SK-N-SH (cell line): ENCODE data around the gene PDE4DIP. TPM values are rescaled to one million over a fixed set of nuclear protein-coding genes. Genes with fewer than 3 reads are reported as not detected.
A peak's percentile ranks its signal among the peaks of the same experiment; 100 is the strongest.
"Not testable (repeated sequence)": the region's sequence is repeated elsewhere in the genome, so short reads cannot be mapped to it uniquely, and the experiment has no call there.

Experiments
- CTCF ChIA-PET: fragments of 300-600, 350-600 bp; formaldehyde crosslinking; extraction: SDS; loops from one replicate; lab custom pipeline; 2021; lab: Yijun Ruan, JAX
- POLR2A ChIA-PET: fragments of 350-600 bp; sonication (Branson Sonifier 250); formaldehyde crosslinking; extraction: SDS; loops from one replicate; lab custom pipeline; 2020; ENCODE audit warnings: antibody characterized with exemption, inconsistent platforms; lab: Yijun Ruan, JAX
- DNase-seq: peaks from one replicate; pipeline ENCODE4 v3.0.0; 2012
- H2AFZ ChIP-seq: fragments of 200-600 bp; sonication (generic); 2 replicates; pipeline ENCODE4 v1.8.1; 2016; ENCODE audit warnings: antibody characterized with exemption, mild to moderate bottlenecking, low read depth
- H3F3A ChIP-seq: fragments of 200-600 bp; sonication (generic); replicated peaks from 2 replicates; pipeline ENCODE3; 2016; ENCODE audit warnings: antibody characterized with exemption, mild to moderate bottlenecking; ENCODE audit not compliant: insufficient read depth
- H3K27ac ChIP-seq, 2 experiments: fragments of 200-500 bp in 1 of 2; fragments of 200-600 bp in 1 of 2; sonication (Bioruptor generic) in 1 of 2; sonication (generic), shearing (Covaris generic) in 1 of 2; 2 replicates each; pipeline versions ENCODE4 v1.5.1 to v1.6.1; 2014 to 2016; ENCODE audit warnings: low read depth in 2 of 2, inconsistent platforms in 1 of 2, low read length in 1 of 2, mild to moderate bottlenecking in 1 of 2, mixed read lengths in 1 of 2
- H3K27me3 ChIP-seq: fragments of 200-600 bp; sonication (generic), shearing (Covaris generic); 2 replicates; pipeline ENCODE4 v1.6.1; 2016; ENCODE audit warnings: mixed run types; ENCODE audit not compliant: insufficient read depth
- H3K36me3 ChIP-seq, 2 experiments: fragments of 200-500 bp in 1 of 2; fragments of 200-600 bp in 1 of 2; sonication (Bioruptor generic) in 1 of 2; sonication (generic) in 1 of 2; replicated peaks in 1 of 2; 2 replicates each; pipeline versions ENCODE3 to v1.5.1; 2014 to 2016; ENCODE audit warnings: low read length in 1 of 2, mild to moderate bottlenecking in 1 of 2; ENCODE audit not compliant: insufficient read depth in 2 of 2, control insufficient read depth in 1 of 2
- H3K4me1 ChIP-seq, 2 experiments: fragments of 200-500 bp in 1 of 2; fragments of 200-600 bp in 1 of 2; sonication (Bioruptor generic) in 1 of 2; sonication (generic), shearing (Covaris generic) in 1 of 2; 2 replicates each; pipeline versions ENCODE4 v1.5.1 to v1.6.1; 2014 to 2016; ENCODE audit warnings: low read depth in 1 of 2, low read length in 1 of 2, mixed run types in 1 of 2; ENCODE audit not compliant: insufficient read depth in 2 of 2, control insufficient read depth in 1 of 2
- H3K4me2 ChIP-seq: fragments of 200-600 bp; sonication (generic), shearing (Covaris generic); 2 replicates; pipeline ENCODE4 v1.6.1; 2017; ENCODE audit warnings: mixed run types
- H3K4me3 ChIP-seq, 2 experiments: fragments of 200-500 bp in 1 of 2; fragments of 200-600 bp in 1 of 2; sonication (Bioruptor generic) in 1 of 2; sonication (generic), shearing (Covaris generic) in 1 of 2; 2 replicates each; pipeline versions ENCODE4 v1.5.1 to v1.8.1; 2014 to 2016; ENCODE audit warnings: low read depth in 2 of 2, inconsistent platforms in 1 of 2, low read length in 1 of 2, mild to moderate bottlenecking in 1 of 2, mixed read lengths in 1 of 2, moderate library complexity in 1 of 2
- H3K79me2 ChIP-seq: fragments of 200-600 bp; sonication (generic); 2 replicates; pipeline ENCODE4 v1.8.1; 2017; ENCODE audit warnings: mild to moderate bottlenecking; ENCODE audit not compliant: insufficient read depth
- H3K9ac ChIP-seq: fragments of 200-600 bp; sonication (generic); 2 replicates; pipeline ENCODE4 v1.6.1; 2017; ENCODE audit warnings: mixed run types
- H3K9me2 ChIP-seq: fragments of 200-600 bp; sonication (generic); 2 replicates; pipeline ENCODE4 v1.6.1; 2017; ENCODE audit warnings: mixed run types
- H3K9me3 ChIP-seq: fragments of 200-600 bp; sonication (generic); 2 replicates; pipeline ENCODE4 v1.6.1; 2017; ENCODE audit warnings: mixed run types, mild to moderate bottlenecking, moderate library complexity
- H4K20me1 ChIP-seq: fragments of 200-600 bp; sonication (generic); 2 replicates; pipeline ENCODE4 v1.6.1; 2017; ENCODE audit warnings: mild to moderate bottlenecking, mixed run types; ENCODE audit not compliant: insufficient read depth
- WGBS: methylation state at CpG from one replicate; pipeline ENCODE4 v1.1.6; 2017; ENCODE audit warnings: low lambda C conversion rate; 5-methylcytosine and 5-hydroxymethylcytosine counted together
- polyA plus RNA-seq, 3 experiments: library from polyadenylated mRNA; depleted of rRNA; stranded (reverse); fragments of >200 nt; gene quantifications; 2 replicates each; pipeline ENCODE4 v1.2.3, GENCODE V29; 2012

The PDE4DIP gene
- polyA plus RNA-seq, 1 of the 3 experiments (the other 2 are of a cell fraction), result 28.7 TPM

DNA sequence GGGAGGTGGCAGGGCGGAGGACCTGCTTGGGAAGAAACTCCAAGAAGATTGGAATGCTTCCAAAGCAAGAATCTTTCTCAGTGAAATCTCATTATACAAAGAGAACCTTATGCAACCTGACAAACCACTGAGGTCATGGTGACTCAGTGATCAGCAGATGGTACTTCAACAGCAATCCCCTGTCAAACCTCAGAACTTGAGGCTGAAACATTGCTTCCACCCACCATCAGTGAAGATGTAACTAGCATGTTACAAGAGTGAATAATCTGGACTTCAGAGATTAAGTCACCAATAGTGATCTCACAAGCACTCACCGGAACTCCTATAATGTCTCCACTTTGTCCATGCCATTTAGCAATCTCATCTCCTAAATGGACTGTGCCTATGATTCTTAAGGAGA, 148.1 kb downstream of the PDE4DIP start:
- peak overlapping the region; percentile 48; the same call in 1 of the 2 replicates for H3K9ac ChIP-seq
- CTCF ChIA-PET, H3F3A ChIP-seq, H3K9me2 ChIP-seq, H3K4me1 ChIP-seq, H3K4me2 ChIP-seq, H4K20me1 ChIP-seq, H3K9me3 ChIP-seq, H3K4me3 ChIP-seq, H2AFZ ChIP-seq, POLR2A ChIA-PET, DNase-seq, H3K79me2 ChIP-seq, H3K27me3 ChIP-seq, H3K36me3 ChIP-seq: not testable (repeated sequence)
- peak overlapping the region in 1 of 2 experiments; percentile 67; a peak in 2 of 4 replicates for H3K27ac ChIP-seq
- 0% methylated on average over 1 of the region's 2 CpGs for WGBS

GRCh38 chr1:148996449-148997224, 152.4 kb downstream of the PDE4DIP start:
- H3K9me2 ChIP-seq, H3K27ac ChIP-seq, H4K20me1 ChIP-seq, H3F3A ChIP-seq, H3K36me3 ChIP-seq, POLR2A ChIA-PET, H3K9ac ChIP-seq, H3K27me3 ChIP-seq, H3K4me2 ChIP-seq, H3K79me2 ChIP-seq, DNase-seq, H3K4me1 ChIP-seq, CTCF ChIA-PET, H3K9me3 ChIP-seq, H2AFZ ChIP-seq, H3K4me3 ChIP-seq: not testable (repeated sequence)
- 76% methylated on average over 4 of the region's 5 CpGs for WGBS

DNA sequence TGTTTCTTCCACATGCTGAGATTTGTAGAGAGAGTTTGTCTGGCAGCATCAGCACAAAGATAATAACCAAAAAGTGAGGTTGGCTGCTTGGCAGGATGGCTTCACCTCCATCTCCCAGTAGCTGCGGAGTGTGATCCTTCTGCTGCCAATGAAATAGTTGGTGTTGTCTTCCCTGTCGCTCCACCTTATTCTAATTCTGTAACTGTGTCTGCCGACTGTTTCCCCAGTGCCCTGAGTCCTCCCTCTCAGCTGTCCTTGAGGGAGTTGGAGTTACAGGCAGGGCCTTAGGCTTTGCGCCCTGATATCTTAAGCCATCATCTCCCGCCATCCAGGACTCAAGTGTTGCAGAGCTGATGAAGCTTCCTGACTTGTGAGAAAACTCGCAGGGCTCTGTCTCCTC, 153.2 kb downstream of the PDE4DIP start:
- DNase-seq, H3K36me3 ChIP-seq, H3K27me3 ChIP-seq, H4K20me1 ChIP-seq, H2AFZ ChIP-seq, H3K9ac ChIP-seq, H3K4me2 ChIP-seq, H3K27ac ChIP-seq, H3K9me3 ChIP-seq, H3F3A ChIP-seq, POLR2A ChIA-PET, CTCF ChIA-PET, H3K9me2 ChIP-seq, H3K4me3 ChIP-seq, H3K4me1 ChIP-seq, H3K79me2 ChIP-seq: not testable (repeated sequence)
- 88% methylated on average over 2 of the region's 6 CpGs for WGBS

DNA sequence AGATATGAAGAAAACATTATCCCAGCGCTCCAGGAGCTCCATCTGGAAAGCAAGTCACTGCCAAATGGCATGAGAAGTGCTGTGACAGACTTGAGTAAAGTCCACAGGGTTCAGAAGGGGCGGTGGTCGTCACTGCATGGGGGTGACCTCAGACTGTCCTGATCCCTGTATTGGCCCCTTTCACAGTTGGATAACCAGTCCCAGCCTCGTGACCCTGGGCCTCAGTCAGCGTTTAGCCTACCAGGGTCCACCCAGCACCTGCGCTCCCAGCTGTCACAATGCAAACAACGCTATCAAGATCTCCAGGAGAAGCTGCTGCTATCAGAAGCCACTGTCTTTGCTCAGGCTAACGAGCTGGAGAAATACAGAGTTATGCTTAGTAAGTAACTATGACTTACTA, 158.4 kb downstream of the PDE4DIP start:
- 33% methylated on average over 1 of the region's 8 CpGs for WGBS
- H4K20me1 ChIP-seq, H3K27ac ChIP-seq, DNase-seq, H3K9me3 ChIP-seq, H2AFZ ChIP-seq, H3K36me3 ChIP-seq, H3K79me2 ChIP-seq, H3K4me1 ChIP-seq, H3K4me3 ChIP-seq, H3K27me3 ChIP-seq, H3F3A ChIP-seq, H3K9ac ChIP-seq, H3K9me2 ChIP-seq, CTCF ChIA-PET, POLR2A ChIA-PET, H3K4me2 ChIP-seq: not testable (repeated sequence)

GRCh38 chr1:149008326-149008725, 164.1 kb downstream of the PDE4DIP start:
- no CpG with 5 or more reads among the region's 4 CpGs for WGBS
- POLR2A ChIA-PET, H3K4me1 ChIP-seq, H3K27me3 ChIP-seq, H2AFZ ChIP-seq, CTCF ChIA-PET, H3K79me2 ChIP-seq, H3K4me3 ChIP-seq, H3K9me3 ChIP-seq, H3K4me2 ChIP-seq, H3K36me3 ChIP-seq, H3K9ac ChIP-seq, H3K27ac ChIP-seq, DNase-seq, H4K20me1 ChIP-seq, H3K9me2 ChIP-seq, H3F3A ChIP-seq: not testable (repeated sequence)

DNA sequence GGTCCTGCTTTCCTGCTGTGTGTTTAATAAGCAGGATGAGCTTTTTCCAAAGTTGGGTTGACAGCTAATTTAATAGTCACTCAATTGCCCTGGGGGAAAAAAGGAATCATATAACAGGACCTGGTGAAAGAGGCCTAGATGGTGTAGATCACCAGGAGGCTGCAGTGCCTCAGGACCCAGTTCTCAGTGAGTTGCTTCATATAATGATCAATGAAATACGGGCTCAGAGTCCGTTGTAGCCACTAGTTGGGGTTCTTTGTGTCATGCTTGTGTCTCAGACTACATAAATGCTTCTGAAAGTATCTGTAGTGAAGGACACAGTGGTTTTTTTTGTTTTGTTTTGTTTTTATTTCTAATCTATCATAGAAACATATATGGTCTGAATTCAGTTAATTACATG, 164.5 kb downstream of the PDE4DIP start:
- H2AFZ ChIP-seq, H3K27ac ChIP-seq, H3F3A ChIP-seq, H3K4me1 ChIP-seq, H3K4me2 ChIP-seq, CTCF ChIA-PET, H4K20me1 ChIP-seq, DNase-seq, H3K79me2 ChIP-seq, H3K36me3 ChIP-seq, H3K9ac ChIP-seq, POLR2A ChIA-PET, H3K4me3 ChIP-seq, H3K27me3 ChIP-seq, H3K9me3 ChIP-seq, H3K9me2 ChIP-seq: not testable (repeated sequence)
- WGBS, result 40% methylated on average over 1 of the region's 2 CpGs
